ENCODE measurements around the gene GUCY1A2.
"Not testable (repeated sequence)": the region's sequence is repeated elsewhere in the genome, so short reads cannot be mapped to it uniquely, and the experiment has no call there.

Gene GUCY1A2

GRCh38 chr11:107018219-107018901 is at the start of gene GUCY1A2:
GUCY1A2 (minus strand) TSS chr11:107018476; CDS start chr11:107018055, 421 bp downstream.
- DNase-seq = peak; percentile 67

- no peak for DNase-seq
Measured at GRCh38 chr11:107054391-107054790, 36.1 kb upstream of the GUCY1A2 start.

- DNase-seq = not testable (repeated sequence)
Measured at GRCh38 chr11:107051332-107051731, 33.1 kb upstream of the GUCY1A2 start.

- not testable (repeated sequence) for DNase-seq
Measured at GRCh38 chr11:107050899-107051298, 32.6 kb upstream of the GUCY1A2 start.

GRCh38 chr11:107050121-107050520 is 31.8 kb upstream of the GUCY1A2 start:
- no peak for DNase-seq

- DNase-seq = no peak
Measured at GRCh38 chr11:107044503-107044902, 26.2 kb upstream of the GUCY1A2 start.

GRCh38 chr11:107043242-107044006 is 25.1 kb upstream of the GUCY1A2 start:
- DNase-seq = no peak

GRCh38 chr11:107042748-107043147 is 24.5 kb upstream of the GUCY1A2 start:
- no peak for DNase-seq

- DNase-seq = no peak
Measured at GRCh38 chr11:107041088-107041444, 22.8 kb upstream of the GUCY1A2 start.

- no peak for DNase-seq
Measured at GRCh38 chr11:107040433-107041087, 22.3 kb upstream of the GUCY1A2 start.

- no peak for DNase-seq
Measured at GRCh38 chr11:107025673-107026072, 7.4 kb upstream of the GUCY1A2 start.

GRCh38 chr11:107020594-107020993 is 2.3 kb upstream of the GUCY1A2 start:
- DNase-seq = no peak

GRCh38 chr11:107018902-107019493 is 722 bp upstream of the GUCY1A2 start:
- DNase-seq = peak; percentile 89

- peak; percentile 75 for DNase-seq
Measured at GRCh38 chr11:107017433-107018218, 650 bp downstream of the GUCY1A2 start.

- no peak for DNase-seq
Measured at GRCh38 chr11:107017104-107017432, 1.2 kb downstream of the GUCY1A2 start.

GRCh38 chr11:107014871-107015270 is 3.4 kb downstream of the GUCY1A2 start:
- DNase-seq = no peak

GRCh38 chr11:107011977-107012376 is 6.3 kb downstream of the GUCY1A2 start:
- no peak for DNase-seq

- no peak for DNase-seq
Measured at GRCh38 chr11:107009190-107009589, 9.1 kb downstream of the GUCY1A2 start.

GRCh38 chr11:107006076-107006833 is 12.0 kb downstream of the GUCY1A2 start:
- DNase-seq = no peak

GRCh38 chr11:106999196-106999595 is 19.1 kb downstream of the GUCY1A2 start:
- DNase-seq = no peak

- DNase-seq = no peak
Measured at GRCh38 chr11:106998916-106999188, 19.4 kb downstream of the GUCY1A2 start.
